H9 (cell line): ENCODE data around the gene CCDC27. TPM values are rescaled to one million over a fixed set of nuclear protein-coding genes. Genes with fewer than 3 reads are reported as not detected.

ENCODE experiments used
- DNase-seq: peaks from one replicate; pipeline ENCODE4 v3.0.0-alpha.2; 2017
- H2AFZ ChIP-seq: one replicate; pipeline ENCODE4 v1.6.1; 2013; ENCODE audit warnings: mild to moderate bottlenecking, low read length, control low read depth, moderate library complexity
- H2AK5ac ChIP-seq: 2 replicates; pipeline ENCODE4 v1.6.1; 2013; ENCODE audit warnings: low read length, control low read depth, mixed read lengths; ENCODE audit not compliant: insufficient read length
- H2BK120ac ChIP-seq: one replicate; pipeline ENCODE4 v1.6.1; 2013; ENCODE audit warnings: low read depth, mild to moderate bottlenecking, low read length, control low read depth, inconsistent platforms; ENCODE audit not compliant: poor library complexity, severe bottlenecking
- H2BK12ac ChIP-seq: 2 replicates; pipeline ENCODE4 v1.6.1; 2013; ENCODE audit warnings: low read length, control low read depth, mixed read lengths, low read depth; ENCODE audit not compliant: insufficient read length
- H2BK15ac ChIP-seq: 2 replicates; pipeline ENCODE4 v1.6.1; 2013; ENCODE audit warnings: low read depth, low read length, control low read depth
- H2BK20ac ChIP-seq: one replicate; pipeline ENCODE4 v1.6.1; 2013; ENCODE audit warnings: low read depth, mild to moderate bottlenecking, low read length, control low read depth, inconsistent platforms; ENCODE audit not compliant: poor library complexity, severe bottlenecking
- H2BK5ac ChIP-seq: 2 replicates; pipeline ENCODE4 v1.6.1; 2013; ENCODE audit warnings: low read length, control low read depth, mixed read lengths; ENCODE audit not compliant: insufficient read length
- H3K14ac ChIP-seq: 2 replicates; pipeline ENCODE4 v1.6.1; 2013; ENCODE audit warnings: low read length, control low read depth; ENCODE audit not compliant: insufficient read depth
- H3K18ac ChIP-seq: 2 replicates; pipeline ENCODE4 v1.6.1; 2013; ENCODE audit warnings: low read depth, mild to moderate bottlenecking, mixed read lengths, low read length, control low read depth; ENCODE audit not compliant: insufficient read length
- H3K23ac ChIP-seq: 2 replicates; pipeline ENCODE4 v1.6.1; 2013; ENCODE audit warnings: low read length, control low read depth, mixed read lengths, low read depth; ENCODE audit not compliant: insufficient read length
- H3K23me2 ChIP-seq: 2 replicates; pipeline ENCODE4 v1.6.1; 2013; ENCODE audit warnings: low read depth, mild to moderate bottlenecking, mixed read lengths, low read length, control low read depth; ENCODE audit not compliant: insufficient read length, poor library complexity, severe bottlenecking
- H3K27ac ChIP-seq: 2 replicates; pipeline ENCODE4 v1.5.1; 2013; ENCODE audit warnings: low read length, control low read depth, mixed read lengths, low read depth; ENCODE audit not compliant: insufficient read length
- H3K27me3 ChIP-seq: 2 replicates; pipeline ENCODE4 v1.6.1; 2013; ENCODE audit warnings: low read length, control low read depth, inconsistent platforms; ENCODE audit not compliant: insufficient read depth
- H3K4ac ChIP-seq: 2 replicates; pipeline ENCODE4 v1.6.1; 2013; ENCODE audit warnings: low read depth, mild to moderate bottlenecking, control low read depth, inconsistent platforms, low read length, moderate library complexity
- H3K4me1 ChIP-seq: 2 replicates; pipeline ENCODE4 v1.6.1; 2013; ENCODE audit warnings: low read length, control low read depth, inconsistent platforms; ENCODE audit not compliant: insufficient read depth
- H3K4me2 ChIP-seq: 2 replicates; pipeline ENCODE4 v1.6.1; 2013; ENCODE audit warnings: low read length, control low read depth, mixed read lengths; ENCODE audit not compliant: insufficient read length, insufficient read depth
- H3K56ac ChIP-seq: 2 replicates; pipeline ENCODE4 v1.6.1; 2013; ENCODE audit warnings: low read depth, mild to moderate bottlenecking, mixed read lengths, low read length, control low read depth; ENCODE audit not compliant: insufficient read length
- H3K79me1 ChIP-seq: 2 replicates; pipeline ENCODE4 v1.6.1; 2013; ENCODE audit warnings: low read depth, mild to moderate bottlenecking, moderate library complexity, low read length, control low read depth, inconsistent platforms; ENCODE audit not compliant: insufficient read depth, poor library complexity, severe bottlenecking
- H3K79me2 ChIP-seq: 2 replicates; pipeline ENCODE4 v1.6.1; 2013; ENCODE audit warnings: low read length, control low read depth, inconsistent platforms; ENCODE audit not compliant: insufficient read depth
- H3K9ac ChIP-seq: 2 replicates; pipeline ENCODE4 v1.6.1; 2013; ENCODE audit warnings: low read length, control low read depth, mixed read lengths; ENCODE audit not compliant: insufficient read length; ENCODE audit errors: extremely low read depth
- H3K9me3 ChIP-seq: one replicate; pipeline ENCODE4 v1.6.1; 2013; ENCODE audit warnings: low read depth, low read length, inconsistent platforms; ENCODE audit not compliant: control insufficient read depth
- H3T11ph ChIP-seq: one replicate; pipeline ENCODE4 v1.6.1; 2013; ENCODE audit warnings: mild to moderate bottlenecking, low read length, control low read depth, inconsistent platforms
- H4K20me1 ChIP-seq: one replicate; pipeline ENCODE4 v1.6.1; 2013; ENCODE audit not compliant: control insufficient read depth, insufficient read length, insufficient read depth
- H4K5ac ChIP-seq: 2 replicates; pipeline ENCODE4 v1.6.1; 2013; ENCODE audit warnings: low read depth, mild to moderate bottlenecking, mixed read lengths, low read length, control low read depth; ENCODE audit not compliant: insufficient read length
- H4K8ac ChIP-seq: replicated peaks from 2 replicates; pipeline ENCODE4 v1.6.1; 2013; ENCODE audit warnings: low read length, control low read depth, mixed read lengths, low read depth; ENCODE audit not compliant: insufficient read length
- H4K91ac ChIP-seq: 2 replicates; pipeline ENCODE4 v1.6.1; 2013; ENCODE audit warnings: low read depth, mild to moderate bottlenecking, moderate library complexity, mixed read lengths, low read length, control low read depth; ENCODE audit not compliant: insufficient read length
- H3K27ac Mint-ChIP-seq, 3 experiments: 2 replicates in 2 of 3; 3 replicates in 1 of 3; pipeline ENCODE4 v1.8.0; 2020 to 2021; ENCODE audit warnings: mixed read lengths in 3 of 3, mild to moderate bottlenecking in 1 of 3, moderate library complexity in 1 of 3
- H3K27me3 Mint-ChIP-seq: 2 replicates; pipeline ENCODE4 v1.8.0; 2021; ENCODE audit warnings: low read depth, mild to moderate bottlenecking, moderate library complexity, mixed read lengths
- H3K36me3 Mint-ChIP-seq, 3 experiments: 2 replicates in 2 of 3; 3 replicates in 1 of 3; pipeline ENCODE4 v1.8.0; 2020 to 2021; ENCODE audit warnings: low read depth in 3 of 3, mixed read lengths in 3 of 3; ENCODE audit not compliant: insufficient read depth in 1 of 3
- H3K4me1 Mint-ChIP-seq, 2 experiments: 2 replicates each; pipeline ENCODE4 v1.8.0; 2020; ENCODE audit warnings: mixed read lengths in 2 of 2
- H3K4me3 Mint-ChIP-seq, 2 experiments: 2 replicates in 1 of 2; 3 replicates in 1 of 2; pipeline ENCODE4 v1.8.0; 2020 to 2021; ENCODE audit warnings: mild to moderate bottlenecking in 2 of 2, mixed read lengths in 2 of 2, moderate library complexity in 1 of 2
- H3K9me3 Mint-ChIP-seq, 2 experiments: 2 replicates in 1 of 2; 3 replicates in 1 of 2; pipeline ENCODE4 v1.8.0; 2020; ENCODE audit warnings: mild to moderate bottlenecking in 2 of 2, mixed read lengths in 2 of 2, moderate library complexity in 1 of 2
- WGBS: extraction: QIAGEN DNeasy Blood & Tissue Kit; methylation state at CpG from one replicate; pipeline ENCODE4 v1.1.7; 2013; ENCODE audit warnings: missing lambda C conversion rate, low lambda C conversion rate, mixed read lengths; ENCODE audit not compliant: insufficient read length; ENCODE audit errors: extremely low coverage; 5-methylcytosine and 5-hydroxymethylcytosine counted together
- total RNA-seq: library from RNA; stranded (reverse); gene quantifications from 2 replicates; pipeline ENCODE4 v1.2.1, GENCODE V29; 2021
- TF ChIP-seq, protein P1 (sequence below): fragments of 200-600 bp; sonication (generic); conservative IDR thresholded peaks from 3 replicates; pipeline ENCODE4 v1.8.0; 2021; ENCODE audit warnings: antibody characterized with exemption, mild to moderate bottlenecking

Gene CCDC27
- total RNA-seq, 1 experiment from 2014 or later, result not detected

DNA sequence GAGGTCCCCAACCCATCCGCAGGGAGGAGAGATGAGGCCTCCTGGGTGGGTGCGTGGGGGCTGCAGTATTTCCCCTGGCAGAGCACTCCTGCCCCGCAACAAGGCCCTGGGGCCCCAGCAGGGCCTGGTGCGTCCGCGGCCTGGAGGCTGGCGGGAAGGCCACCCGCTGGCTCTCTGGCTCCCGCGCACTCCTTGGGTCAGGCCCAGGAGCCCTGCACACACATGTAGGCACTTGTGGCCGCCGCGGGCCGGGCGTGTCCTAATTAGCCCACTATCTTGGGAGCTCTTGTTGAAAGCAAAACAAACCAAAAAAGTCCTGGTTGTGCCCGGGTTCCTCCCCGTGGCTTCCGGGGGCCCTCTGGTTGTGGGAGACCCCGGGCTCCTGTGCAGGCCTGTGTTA lies 49.7 kb upstream of the CCDC27 start:
- H2BK20ac ChIP-seq, result no peak overlapping the region
- no peak overlapping the region for H2BK12ac ChIP-seq
- Mint-ChIP-seq H3K27me3 (peaks cover 20% of the 10 kb centered on the region), H3K36me3 (no peaks in the 10 kb centered on the region; a peak in 1 of 7 replicates), H3K4me1 (peaks cover 5 to 17% of the 10 kb centered on the region in 2 experiments), H3K4me3 (no peak overlapping the region), H3K27ac (no peak overlapping the region), H3K9me3 (no peaks in the 10 kb centered on the region)
- H3T11ph ChIP-seq, result no peak overlapping the region
- no peaks in the 10 kb centered on the region for H3K79me2 ChIP-seq
- no peak overlapping the region for H4K8ac ChIP-seq
- no peak overlapping the region for H2BK5ac ChIP-seq
- no peak overlapping the region for H3K4me2 ChIP-seq
- WGBS, result no CpG with 5 or more reads among the region's 19 CpGs
- H3K4me1 ChIP-seq, result no peaks in the 10 kb centered on the region
- no peaks in the 10 kb centered on the region for H3K79me1 ChIP-seq
- no peak overlapping the region for H4K91ac ChIP-seq
- H3K23ac ChIP-seq, result no peak overlapping the region
- no peak overlapping the region for H3K9ac ChIP-seq
- no peak overlapping the region for H3K27ac ChIP-seq
- no peak overlapping the region for H2AK5ac ChIP-seq
- no peaks in the 10 kb centered on the region for H3K9me3 ChIP-seq
- DNase-seq, result no peak
- no peak overlapping the region for H3K56ac ChIP-seq
- no peak overlapping the region for H2BK120ac ChIP-seq
- H4K5ac ChIP-seq, result no peak overlapping the region
- H3K14ac ChIP-seq, result no peak overlapping the region
- H3K18ac ChIP-seq, result no peak overlapping the region
- no peaks in the 10 kb centered on the region for H4K20me1 ChIP-seq
- TF ChIP-seq, protein P1, sequence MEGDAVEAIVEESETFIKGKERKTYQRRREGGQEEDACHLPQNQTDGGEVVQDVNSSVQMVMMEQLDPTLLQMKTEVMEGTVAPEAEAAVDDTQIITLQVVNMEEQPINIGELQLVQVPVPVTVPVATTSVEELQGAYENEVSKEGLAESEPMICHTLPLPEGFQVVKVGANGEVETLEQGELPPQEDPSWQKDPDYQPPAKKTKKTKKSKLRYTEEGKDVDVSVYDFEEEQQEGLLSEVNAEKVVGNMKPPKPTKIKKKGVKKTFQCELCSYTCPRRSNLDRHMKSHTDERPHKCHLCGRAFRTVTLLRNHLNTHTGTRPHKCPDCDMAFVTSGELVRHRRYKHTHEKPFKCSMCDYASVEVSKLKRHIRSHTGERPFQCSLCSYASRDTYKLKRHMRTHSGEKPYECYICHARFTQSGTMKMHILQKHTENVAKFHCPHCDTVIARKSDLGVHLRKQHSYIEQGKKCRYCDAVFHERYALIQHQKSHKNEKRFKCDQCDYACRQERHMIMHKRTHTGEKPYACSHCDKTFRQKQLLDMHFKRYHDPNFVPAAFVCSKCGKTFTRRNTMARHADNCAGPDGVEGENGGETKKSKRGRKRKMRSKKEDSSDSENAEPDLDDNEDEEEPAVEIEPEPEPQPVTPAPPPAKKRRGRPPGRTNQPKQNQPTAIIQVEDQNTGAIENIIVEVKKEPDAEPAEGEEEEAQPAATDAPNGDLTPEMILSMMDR, result no peak
- H3K23me2 ChIP-seq, result no peaks in the 10 kb centered on the region
- no peak overlapping the region for H3K4ac ChIP-seq
- H3K27me3 ChIP-seq, result no peaks in the 10 kb centered on the region
- no peak overlapping the region for H2BK15ac ChIP-seq
- no peak overlapping the region for H2AFZ ChIP-seq
